Epithelial cell of proximal tubule (primary cell): ENCODE data around the gene CXXC5. TPM values are rescaled to one million over a fixed set of nuclear protein-coding genes. Genes with fewer than 3 reads are reported as not detected.

Source experiments
- DNase-seq: peaks from one replicate; pipeline ENCODE4 v3.0.0-alpha.2; 2011; ENCODE audit warnings: low read depth
- H3K4me3 ChIP-seq: 2 replicates; pipeline ENCODE4 v1.5.1; 2011; ENCODE audit warnings: low read depth, mild to moderate bottlenecking, low read length
- total RNA-seq: library from RNA; depleted of rRNA; stranded (reverse); fragments of >200 nt; gene quantifications from 2 replicates; pipeline ENCODE4 v1.2.3, GENCODE V29; 2015
- TF ChIP-seq, protein P1 (sequence below): conservative IDR thresholded peaks from 2 replicates; pipeline ENCODE4 v1.5.1; 2012; ENCODE audit warnings: low read depth, mild to moderate bottlenecking, low read length

CXXC5 gene
- total RNA-seq, 1 donor from 2014 or later = 56.4 TPM

DNA sequence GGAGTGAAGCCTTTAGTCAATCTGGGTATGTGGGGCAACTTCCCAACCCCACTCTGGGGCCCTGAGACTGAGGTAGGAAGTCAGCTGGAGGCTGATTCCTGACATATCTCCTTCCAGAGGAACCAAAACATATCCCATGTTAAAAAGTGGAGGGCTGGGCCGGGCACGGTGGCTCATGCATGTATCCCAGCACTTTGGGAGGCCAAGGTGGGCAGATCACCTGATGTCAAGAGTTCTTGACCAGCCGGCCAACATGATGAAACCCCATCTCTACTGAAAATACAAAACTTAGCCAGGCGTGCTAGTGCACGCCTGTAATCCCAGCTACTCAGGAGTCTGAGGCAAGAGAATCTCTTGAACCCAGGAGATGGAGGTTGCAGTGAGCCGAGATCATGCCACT, 44.0 kb downstream of the CXXC5 start:
- no peak for DNase-seq
- H3K4me3 ChIP-seq = no peak overlapping the region
- TF ChIP-seq, protein P1, sequence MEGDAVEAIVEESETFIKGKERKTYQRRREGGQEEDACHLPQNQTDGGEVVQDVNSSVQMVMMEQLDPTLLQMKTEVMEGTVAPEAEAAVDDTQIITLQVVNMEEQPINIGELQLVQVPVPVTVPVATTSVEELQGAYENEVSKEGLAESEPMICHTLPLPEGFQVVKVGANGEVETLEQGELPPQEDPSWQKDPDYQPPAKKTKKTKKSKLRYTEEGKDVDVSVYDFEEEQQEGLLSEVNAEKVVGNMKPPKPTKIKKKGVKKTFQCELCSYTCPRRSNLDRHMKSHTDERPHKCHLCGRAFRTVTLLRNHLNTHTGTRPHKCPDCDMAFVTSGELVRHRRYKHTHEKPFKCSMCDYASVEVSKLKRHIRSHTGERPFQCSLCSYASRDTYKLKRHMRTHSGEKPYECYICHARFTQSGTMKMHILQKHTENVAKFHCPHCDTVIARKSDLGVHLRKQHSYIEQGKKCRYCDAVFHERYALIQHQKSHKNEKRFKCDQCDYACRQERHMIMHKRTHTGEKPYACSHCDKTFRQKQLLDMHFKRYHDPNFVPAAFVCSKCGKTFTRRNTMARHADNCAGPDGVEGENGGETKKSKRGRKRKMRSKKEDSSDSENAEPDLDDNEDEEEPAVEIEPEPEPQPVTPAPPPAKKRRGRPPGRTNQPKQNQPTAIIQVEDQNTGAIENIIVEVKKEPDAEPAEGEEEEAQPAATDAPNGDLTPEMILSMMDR = no peak

DNA sequence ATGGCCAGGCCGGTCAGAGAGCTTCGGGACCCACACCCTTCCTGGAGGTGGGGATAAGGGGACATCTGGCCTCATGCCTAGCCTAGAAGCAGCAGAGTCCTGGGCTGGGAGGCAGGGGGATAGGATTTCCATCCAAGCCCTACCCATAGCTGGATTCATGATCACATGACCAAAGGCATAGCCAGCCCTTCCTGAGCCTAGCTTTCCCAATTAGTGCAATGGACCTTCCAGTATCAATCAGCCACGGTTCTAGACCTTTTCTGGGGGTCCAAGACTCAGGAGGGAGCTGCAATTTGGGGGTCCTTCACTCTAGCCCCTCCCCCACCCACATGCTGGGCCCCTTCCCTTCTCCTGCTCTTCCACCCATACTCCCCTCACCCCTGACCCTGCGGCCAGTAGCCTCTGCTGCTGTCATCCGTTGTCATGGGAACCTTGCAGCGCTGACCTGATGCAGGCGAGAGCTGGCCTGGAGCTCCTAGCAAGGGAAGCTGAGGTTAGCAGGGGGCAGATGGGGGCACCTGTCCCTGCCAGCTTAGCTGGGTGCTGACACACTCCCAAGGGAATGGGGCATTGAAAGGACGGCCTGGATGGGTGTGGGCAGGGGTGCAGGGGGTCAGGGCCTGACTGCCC, 44.6 kb downstream of the CXXC5 start:
- no peak overlapping the region for H3K4me3 ChIP-seq
- TF ChIP-seq, protein P1 = no peak
- no peak for DNase-seq

DNA sequence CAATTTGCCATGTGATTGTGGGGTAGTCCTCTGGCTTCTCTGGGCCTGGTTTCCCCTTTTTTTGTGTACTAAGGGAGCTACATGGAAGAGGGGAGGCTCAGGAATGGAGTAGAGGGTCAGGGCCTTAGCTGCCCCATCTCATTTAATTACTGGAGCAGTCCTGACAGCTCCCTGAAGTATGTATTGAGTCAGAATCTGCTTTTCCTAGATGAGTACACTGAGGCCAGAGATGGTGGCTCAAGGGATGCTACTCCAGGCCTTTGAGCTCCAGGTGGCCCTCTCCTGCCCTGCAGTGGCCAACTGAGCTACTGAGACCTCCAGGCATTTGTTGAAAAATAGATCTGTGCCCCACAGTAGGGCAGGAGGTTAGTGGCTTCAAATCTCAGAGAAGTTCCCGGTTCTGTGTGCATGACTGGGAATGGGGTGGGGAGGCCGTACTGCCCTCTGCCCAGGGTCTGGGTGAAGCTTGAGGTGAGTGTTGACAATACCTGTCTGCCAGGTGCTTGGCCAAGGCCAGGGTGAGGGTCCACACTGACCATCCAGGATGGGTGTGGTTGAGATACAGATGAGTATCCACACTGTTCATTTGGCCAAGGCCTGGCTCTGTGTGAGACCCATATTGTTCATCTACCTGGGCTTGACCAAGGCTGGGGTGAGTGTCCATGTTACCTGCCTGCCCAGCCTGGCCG, 45.7 kb downstream of the CXXC5 start:
- no peak for DNase-seq
- TF ChIP-seq, protein P1 = peak; percentile 8

DNA sequence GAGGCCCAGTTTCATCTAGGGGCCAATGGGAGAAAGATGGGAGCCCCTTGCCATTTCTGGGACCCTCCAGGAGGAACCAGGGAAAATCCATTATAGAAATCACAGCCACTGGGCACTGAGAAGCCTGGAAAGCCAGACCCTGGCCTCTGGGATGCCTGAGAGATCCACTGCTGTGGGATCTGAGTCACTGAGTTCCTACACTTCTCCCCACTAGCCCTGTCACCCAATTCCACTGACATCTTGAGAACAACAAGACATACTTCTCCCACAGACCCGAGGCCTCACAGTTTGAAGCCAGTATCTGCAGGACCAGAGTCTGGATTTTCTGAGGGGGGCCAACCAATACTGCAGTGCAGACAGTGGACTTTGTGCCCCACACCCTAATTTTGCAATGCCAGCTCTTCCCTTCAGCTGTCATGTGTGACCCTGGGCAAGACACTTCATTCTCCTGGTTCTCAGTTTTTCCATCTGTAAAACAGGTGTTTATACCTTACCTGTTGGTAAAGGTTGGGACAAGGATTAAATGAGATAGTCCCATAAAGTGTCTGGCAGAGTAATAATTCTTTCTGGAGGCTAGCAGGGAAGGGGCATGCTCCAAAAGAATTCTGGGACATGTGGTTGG, 46.5 kb downstream of the CXXC5 start:
- no peak overlapping the region for H3K4me3 ChIP-seq
- no peak for DNase-seq
- TF ChIP-seq, protein P1 = no peak

More for the DNA sequence above, 45.7 kb downstream of the CXXC5 start:
- H3K4me3 ChIP-seq = no peak overlapping the region

DNA sequence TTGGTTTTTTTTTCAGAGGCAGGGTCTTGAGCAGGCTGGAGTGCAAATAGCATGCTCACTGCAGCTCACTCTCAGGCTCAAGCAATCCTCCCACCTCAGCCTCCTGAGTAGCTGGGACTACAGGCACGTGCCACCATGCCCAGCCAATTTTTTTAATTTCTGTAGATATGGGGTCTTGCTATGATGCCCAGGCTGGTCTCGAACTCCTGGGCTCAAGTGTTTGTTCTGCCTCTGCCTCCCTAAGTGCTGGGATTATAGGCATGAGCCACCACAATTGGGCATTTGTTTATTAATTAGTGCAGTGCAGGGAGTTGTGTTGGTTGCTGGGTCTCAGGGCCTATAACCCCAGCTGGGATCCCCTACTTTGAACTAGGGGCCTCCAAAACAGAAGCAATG, 47.0 kb downstream of the CXXC5 start:
- H3K4me3 ChIP-seq = no peak overlapping the region
- TF ChIP-seq, protein P1 = no peak
- no peak for DNase-seq

DNA sequence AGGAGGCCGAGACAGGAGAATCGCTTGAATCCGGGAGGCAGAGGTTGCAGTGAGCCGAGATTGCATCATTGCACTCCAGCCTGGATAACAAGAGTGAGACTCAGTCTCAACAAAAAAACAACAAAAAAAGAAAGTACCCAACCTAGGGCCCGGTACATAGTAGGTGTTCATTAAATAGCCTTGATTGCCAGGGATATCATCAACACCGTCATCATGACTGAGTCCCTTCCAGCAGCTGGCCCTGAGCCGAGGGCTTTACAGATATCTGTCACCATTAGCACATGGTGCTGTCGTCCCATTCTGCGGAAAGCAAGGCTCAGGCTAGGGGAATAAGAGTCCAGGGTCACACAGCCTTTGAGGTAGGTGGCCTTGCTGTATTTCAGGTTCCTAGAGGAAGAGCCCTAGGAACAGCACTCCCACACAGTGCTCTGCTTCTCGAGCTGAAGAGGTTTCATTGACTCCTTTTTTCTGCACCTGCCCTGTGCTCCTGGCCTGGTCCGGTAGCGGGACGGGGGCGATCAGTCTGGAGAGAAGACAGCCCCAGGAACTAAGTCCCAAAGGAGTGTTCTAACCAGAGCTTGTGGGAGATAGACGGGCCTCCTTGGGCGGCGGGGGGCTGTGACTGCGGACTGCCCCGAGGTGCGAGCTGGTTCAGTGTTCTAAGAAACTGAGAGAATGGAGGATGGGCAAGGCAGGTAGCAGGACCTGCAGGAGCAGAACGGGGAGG, 48.2 kb downstream of the CXXC5 start:
- no peak for DNase-seq
- peak overlapping the region; percentile 8 for H3K4me3 ChIP-seq
- TF ChIP-seq, protein P1 = no peak
